Panc1 (cell line): ENCODE measurements around the gene RUNX1. TPM values are rescaled to one million over a fixed set of nuclear protein-coding genes. Genes with fewer than 3 reads are reported as not detected.
"Not testable (repeated sequence)": the region's sequence is repeated elsewhere in the genome, so short reads cannot be mapped to it uniquely, and the experiment has no call there.

Experiments
- ATAC-seq: fragments of 200-7000 bp; cut with Tn5 transposase; 2 replicates; pipeline ENCODE4 v1.9.1; 2020; ENCODE audit warnings: mild to moderate bottlenecking, moderate library complexity
- BruUV-seq: library from RNA; stranded (reverse); fragments of 400-500 nt; replicated peaks from 2 replicates; lab custom pipeline; 2021; lab: Mats Ljungman, UMichigan
- CTCF ChIA-PET: fragments of 300-600 bp; sonication (Branson Sonifier 250); formaldehyde crosslinking; loops from one replicate; lab custom pipeline; 2022; ENCODE audit warnings: antibody characterized with exemption; lab: Charles Lee
- POLR2A ChIA-PET: fragments of 300-600 bp; sonication (Branson Sonifier 250); formaldehyde crosslinking; loops from one replicate; lab custom pipeline; 2022; ENCODE audit warnings: antibody characterized with exemption; lab: Charles Lee
- DNase-seq: peaks from one replicate; pipeline ENCODE4 v3.0.0-alpha.2; 2010; ENCODE audit warnings: low read depth, low spot score
- H3K27ac ChIP-seq: 2 replicates; pipeline ENCODE4 v1.5.1; 2011; ENCODE audit warnings: mild to moderate bottlenecking, low read length, inconsistent platforms
- H3K27me3 ChIP-seq: fragments of 200-500 bp; sonication (Bioruptor generic); 2 replicates; pipeline ENCODE4 v1.6.0; 2014; ENCODE audit warnings: low read length, inconsistent platforms; ENCODE audit not compliant: control insufficient read depth, insufficient read depth
- H3K36me3 ChIP-seq: fragments of 200-500 bp; sonication (Bioruptor generic); 2 replicates; pipeline ENCODE4 v1.5.1; 2014; ENCODE audit warnings: inconsistent platforms, mild to moderate bottlenecking, low read length, moderate library complexity; ENCODE audit not compliant: control insufficient read depth, insufficient read depth
- H3K4me1 ChIP-seq: 2 replicates; pipeline ENCODE4 v1.5.1; 2011; ENCODE audit warnings: inconsistent platforms, mild to moderate bottlenecking, low read length, moderate library complexity; ENCODE audit not compliant: control insufficient read depth, insufficient read depth
- H3K4me3 ChIP-seq, 2 experiments: 2 replicates each; pipeline ENCODE4 v1.5.1; 2011 to 2012; ENCODE audit warnings: low read depth in 2 of 2, low read length in 2 of 2, mild to moderate bottlenecking in 2 of 2, inconsistent platforms in 1 of 2, moderate library complexity in 1 of 2
- H3K9me3 ChIP-seq: fragments of 200-500 bp; sonication (Bioruptor generic); 2 replicates; pipeline ENCODE4 v1.5.1; 2014; ENCODE audit warnings: low read depth, mild to moderate bottlenecking, inconsistent platforms, low read length, moderate library complexity; ENCODE audit not compliant: control insufficient read depth, insufficient read depth
- POLR2AphosphoS5 ChIP-seq: IDR thresholded peaks from 2 replicates; pipeline ENCODE4 v1.6.1; 2012; ENCODE audit warnings: mild to moderate bottlenecking, low read depth, low read length, moderate library complexity
- REST ChIP-seq, 2 experiments: IDR thresholded peaks; 2 replicates each; pipeline ENCODE4 v1.6.1; 2011 to 2012; ENCODE audit warnings: low read depth in 2 of 2, control low read depth in 1 of 2, low read length in 1 of 2, mild to moderate bottlenecking in 1 of 2, moderate library complexity in 1 of 2; ENCODE audit not compliant: insufficient read depth in 1 of 2
- SIN3A ChIP-seq: IDR thresholded peaks from 2 replicates; pipeline ENCODE4 v1.6.1; 2012; ENCODE audit warnings: low read depth, mild to moderate bottlenecking, low read length, moderate library complexity, borderline replicate concordance; ENCODE audit not compliant: insufficient read depth
- TCF7L2 ChIP-seq: IDR thresholded peaks from 2 replicates; pipeline ENCODE4 v1.6.1; 2011; ENCODE audit warnings: mild to moderate bottlenecking, low read depth, low read length, inconsistent platforms
- in situ Hi-C: cut with HindIII; loops from 2 replicates; pipeline ENCODE4 v1.10.0; 2016; ENCODE audit warnings: low sequenced_read_pairs, low pct_unique_long_range_greater_than_20kb
- intact Hi-C: fragments of 100-400 bp; cut with micrococcal nuclease; formaldehyde crosslinking; loops from one replicate; pipeline ENCODE4 v1.10.0; 2022; ENCODE audit not compliant: unreplicated experiment
- total RNA-seq: library from RNA; stranded (reverse); gene quantifications from one replicate; pipeline ENCODE4 v1.2.1, GENCODE V29; 2021; ENCODE audit not compliant: unreplicated experiment
- TF ChIP-seq, protein P1 (sequence below): fragments of 450-650 bp; IDR thresholded peaks from 2 replicates; pipeline ENCODE4 v1.5.1; 2017; ENCODE audit warnings: mild to moderate bottlenecking

Gene RUNX1
- total RNA-seq, 1 experiment from 2014 or later, result 22.4 TPM

- Histone ChIP-seq H3K27me3 (no peaks in the 10 kb centered on the region), H3K36me3 (no peaks in the 10 kb centered on the region), H3K9me3 (no peaks in the 10 kb centered on the region), H3K4me1 (no peaks in the 10 kb centered on the region), H3K27ac (no peak overlapping the region), H3K4me3 (no peak overlapping the region)
- CTCF ChIA-PET, result no interaction called here
- DNase-seq (no peak), ATAC-seq (no peak)
- in situ Hi-C loops (no loop called here), intact Hi-C loops (no loop called here)
- BruUV-seq, result no TSS peak
- TF ChIP-seq, protein P1, sequence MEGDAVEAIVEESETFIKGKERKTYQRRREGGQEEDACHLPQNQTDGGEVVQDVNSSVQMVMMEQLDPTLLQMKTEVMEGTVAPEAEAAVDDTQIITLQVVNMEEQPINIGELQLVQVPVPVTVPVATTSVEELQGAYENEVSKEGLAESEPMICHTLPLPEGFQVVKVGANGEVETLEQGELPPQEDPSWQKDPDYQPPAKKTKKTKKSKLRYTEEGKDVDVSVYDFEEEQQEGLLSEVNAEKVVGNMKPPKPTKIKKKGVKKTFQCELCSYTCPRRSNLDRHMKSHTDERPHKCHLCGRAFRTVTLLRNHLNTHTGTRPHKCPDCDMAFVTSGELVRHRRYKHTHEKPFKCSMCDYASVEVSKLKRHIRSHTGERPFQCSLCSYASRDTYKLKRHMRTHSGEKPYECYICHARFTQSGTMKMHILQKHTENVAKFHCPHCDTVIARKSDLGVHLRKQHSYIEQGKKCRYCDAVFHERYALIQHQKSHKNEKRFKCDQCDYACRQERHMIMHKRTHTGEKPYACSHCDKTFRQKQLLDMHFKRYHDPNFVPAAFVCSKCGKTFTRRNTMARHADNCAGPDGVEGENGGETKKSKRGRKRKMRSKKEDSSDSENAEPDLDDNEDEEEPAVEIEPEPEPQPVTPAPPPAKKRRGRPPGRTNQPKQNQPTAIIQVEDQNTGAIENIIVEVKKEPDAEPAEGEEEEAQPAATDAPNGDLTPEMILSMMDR, result no peak
- TF ChIP-seq SIN3A (no peak), REST (IDR thresholded peaks at IDR 0.05; ENCODE audit: insufficient read depth in 1 of 2, low read depth in 2 of 2, low read length in 1 of 2) (no peak), TCF7L2 (no peak), POLR2AphosphoS5 (no peak)
- POLR2A ChIA-PET, result no interaction called here
Observed at GRCh38 chr21:34952701-34953100, 96.4 kb downstream of the RUNX1 start.

DNA sequence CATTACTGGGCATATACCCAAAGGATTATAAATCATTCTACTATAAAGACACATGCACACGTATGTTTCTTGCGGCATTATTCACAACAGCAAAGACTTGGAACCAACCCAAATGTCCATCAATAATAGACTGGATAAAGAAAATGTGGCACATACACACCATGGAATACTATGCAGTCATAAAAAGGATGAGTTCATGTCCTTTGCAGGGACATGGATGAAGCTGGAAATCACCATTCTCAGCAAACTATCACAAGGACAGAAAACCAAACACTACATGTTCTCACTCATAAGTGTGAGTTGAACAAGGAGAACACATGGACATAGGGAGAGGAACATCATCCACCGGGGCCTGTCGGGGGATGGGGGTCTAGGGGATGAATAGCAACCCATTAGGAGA is 97.2 kb downstream of the RUNX1 start:
- in situ Hi-C loops, H3K27ac ChIP-seq, DNase-seq, H3K9me3 ChIP-seq, BruUV-seq, ATAC-seq, POLR2A ChIA-PET, H3K4me3 ChIP-seq, intact Hi-C loops, H3K27me3 ChIP-seq, CTCF ChIA-PET, H3K4me1 ChIP-seq, H3K36me3 ChIP-seq: not testable (repeated sequence)

DNA sequence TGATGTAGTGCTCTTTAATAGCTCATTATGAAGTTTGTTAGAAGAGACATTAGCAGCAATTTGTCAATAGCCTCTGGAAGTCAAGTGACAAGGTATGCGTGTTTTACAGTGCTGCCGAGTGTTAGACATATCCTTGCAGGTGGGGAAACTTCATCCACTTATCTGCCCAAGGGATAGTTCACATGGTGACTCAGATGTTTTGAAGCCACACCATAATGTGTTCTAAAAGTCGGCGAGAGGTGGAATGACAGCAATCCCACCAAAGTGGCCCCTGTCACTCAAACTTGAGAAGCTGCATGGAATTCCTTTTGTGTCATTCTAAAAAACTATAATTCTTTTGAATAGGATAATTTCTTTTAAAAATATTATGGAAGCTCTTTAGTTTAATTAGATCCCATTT is 98.1 kb downstream of the RUNX1 start:
- TF ChIP-seq, protein P1, result no peak
- no peak for TF ChIP-seq SIN3A
- no peak for TF ChIP-seq TCF7L2
- TF ChIP-seq REST (IDR thresholded peaks at IDR 0.05; ENCODE audit: insufficient read depth in 1 of 2, low read depth in 2 of 2, low read length in 1 of 2), result no peak
- TF ChIP-seq POLR2AphosphoS5, result no peak
- POLR2A ChIA-PET, result no interaction called here
- intact Hi-C loops, result no loop called here

More for the DNA sequence above, 98.1 kb downstream of the RUNX1 start:
- Histone ChIP-seq H3K36me3 (no peaks in the 10 kb centered on the region), H3K27me3 (no peaks in the 10 kb centered on the region), H3K4me1 (no peaks in the 10 kb centered on the region), H3K9me3 (no peaks in the 10 kb centered on the region), H3K27ac (no peak overlapping the region), H3K4me3 (no peak overlapping the region)
- BruUV-seq, result no TSS peak
- ATAC-seq (no peak), DNase-seq (no peak)
- CTCF ChIA-PET, result no interaction called here
- in situ Hi-C loops, result no loop called here
